IMR-90 (cell line): ENCODE data around the gene SPATA31E1. TPM values are rescaled to one million over a fixed set of nuclear protein-coding genes. Genes with fewer than 3 reads are reported as not detected.

Experiments used
- ATAC-seq: fragments of 200-7000 bp; cut with Tn5 transposase; 2 replicates; pipeline ENCODE4 v1.9.1; 2020; ENCODE audit warnings: low read depth, mild to moderate bottlenecking, moderate library complexity
- BruUV-seq: library from RNA; stranded (reverse); fragments of 400-500 nt; replicated peaks from 2 replicates; lab custom pipeline; 2021; lab: Mats Ljungman, UMichigan
- CTCF ChIA-PET: fragments of 300-600 bp; formaldehyde crosslinking; extraction: SDS; loops from one replicate; lab custom pipeline; 2021; ENCODE audit warnings: antibody characterized with exemption; lab: Yijun Ruan, JAX
- POLR2A ChIA-PET: fragments of 300-600 bp; sonication (Branson Sonifier 250); formaldehyde crosslinking; loops from one replicate; lab custom pipeline; 2022; ENCODE audit warnings: antibody characterized with exemption; ENCODE audit not compliant: unreplicated experiment; lab: Charles Lee
- DNase-seq: peaks from one replicate; pipeline ENCODE4 v3.0.0; 2013
- H2AFZ ChIP-seq: replicated peaks from 2 replicates; pipeline ENCODE3; 2013; ENCODE audit warnings: low read length, mild to moderate bottlenecking; ENCODE audit not compliant: poor library complexity
- H2AK5ac ChIP-seq: 2 replicates; pipeline ENCODE4 v1.6.1; 2013; ENCODE audit warnings: low read depth, low read length, inconsistent platforms
- H2AK9ac ChIP-seq: replicated peaks from 2 replicates; pipeline ENCODE3; 2013; ENCODE audit warnings: mild to moderate bottlenecking, low read depth, low read length, moderate library complexity; ENCODE audit not compliant: poor library complexity
- H2BK120ac ChIP-seq: 2 replicates; pipeline ENCODE4 v1.6.1; 2013; ENCODE audit warnings: low read depth, low read length, inconsistent platforms
- H2BK15ac ChIP-seq: 3 replicates; pipeline ENCODE4 v1.6.1; 2013; ENCODE audit warnings: low read depth, low read length, inconsistent platforms
- H2BK20ac ChIP-seq: 2 replicates; pipeline ENCODE4 v1.6.1; 2013; ENCODE audit warnings: low read depth, mild to moderate bottlenecking, inconsistent platforms, low read length, moderate library complexity
- H2BK5ac ChIP-seq: 2 replicates; pipeline ENCODE4 v1.6.1; 2013; ENCODE audit warnings: mild to moderate bottlenecking, low read depth, low read length, inconsistent platforms; ENCODE audit not compliant: poor library complexity, severe bottlenecking
- H3K14ac ChIP-seq: replicated peaks from 2 replicates; pipeline ENCODE4 v1.6.1; 2013; ENCODE audit warnings: low read depth, low read length, inconsistent platforms
- H3K18ac ChIP-seq: 2 replicates; pipeline ENCODE4 v1.6.1; 2013; ENCODE audit warnings: low read depth, low read length, control low read depth
- H3K23ac ChIP-seq: 2 replicates; pipeline ENCODE4 v1.6.1; 2013; ENCODE audit warnings: low read depth, low read length, inconsistent platforms
- H3K27ac ChIP-seq: 2 replicates; pipeline ENCODE4 v1.5.1; 2013; ENCODE audit warnings: mild to moderate bottlenecking, control low read depth, low read length; ENCODE audit not compliant: insufficient read depth
- H3K27me3 ChIP-seq: 2 replicates; pipeline ENCODE4 v1.6.1; 2013; ENCODE audit warnings: low read length; ENCODE audit not compliant: control insufficient read depth, insufficient read depth
- H3K36me3 ChIP-seq: 2 replicates; pipeline ENCODE4 v1.6.1; 2013; ENCODE audit warnings: low read length, mixed read lengths; ENCODE audit not compliant: control insufficient read depth, insufficient read depth
- H3K4ac ChIP-seq: 2 replicates; pipeline ENCODE4 v1.6.1; 2013; ENCODE audit warnings: low read depth, low read length, inconsistent platforms
- H3K4me1 ChIP-seq: 2 replicates; pipeline ENCODE4 v1.6.1; 2013; ENCODE audit warnings: low read length, mixed read lengths; ENCODE audit not compliant: control insufficient read depth, insufficient read depth
- H3K4me2 ChIP-seq: 2 replicates; pipeline ENCODE4 v1.6.1; 2013; ENCODE audit warnings: low read depth, mild to moderate bottlenecking, control low read depth, low read length, moderate library complexity
- H3K4me3 ChIP-seq: 2 replicates; pipeline ENCODE4 v1.5.1; 2013; ENCODE audit warnings: low read depth, mild to moderate bottlenecking, control low read depth, low read length, moderate library complexity; ENCODE audit not compliant: insufficient read depth
- H3K56ac ChIP-seq: 2 replicates; pipeline ENCODE4 v1.6.1; 2013; ENCODE audit warnings: low read length, inconsistent platforms; ENCODE audit not compliant: insufficient read depth; ENCODE audit errors: extremely low read depth
- H3K79me1 ChIP-seq, 2 experiments: 2 replicates each; pipeline ENCODE4 v1.6.1; 2013; ENCODE audit warnings: low read length in 2 of 2, inconsistent platforms in 1 of 2, low read depth in 1 of 2
- H3K9ac ChIP-seq: 2 replicates; pipeline ENCODE4 v1.6.1; 2013; ENCODE audit warnings: low read depth, low read length, control low read depth
- H3K9me1 ChIP-seq: 2 replicates; pipeline ENCODE4 v1.6.1; 2013; ENCODE audit warnings: low read length, inconsistent platforms; ENCODE audit not compliant: insufficient read depth
- H3K9me3 ChIP-seq: 2 replicates; pipeline ENCODE4 v1.6.1; 2013; ENCODE audit warnings: low read length; ENCODE audit not compliant: control insufficient read depth, insufficient read depth
- H4K20me1 ChIP-seq: 2 replicates; pipeline ENCODE4 v1.6.1; 2013; ENCODE audit warnings: low read length, inconsistent platforms; ENCODE audit not compliant: insufficient read depth
- H4K5ac ChIP-seq: 2 replicates; pipeline ENCODE4 v1.6.1; 2013; ENCODE audit warnings: mild to moderate bottlenecking, low read depth, low read length, control low read depth
- H4K8ac ChIP-seq, 2 experiments: 2 replicates each; pipeline ENCODE4 v1.6.1; 2013; ENCODE audit warnings: low read depth in 2 of 2, low read length in 2 of 2, control low read depth in 1 of 2, inconsistent platforms in 1 of 2
- H4K91ac ChIP-seq: 2 replicates; pipeline ENCODE4 v1.6.1; 2013; ENCODE audit warnings: low read depth, low read length, inconsistent platforms; ENCODE audit not compliant: insufficient read depth
- BHLHE40 ChIP-seq: fragments of 150-350 bp; IDR thresholded peaks from 2 replicates; pipeline ENCODE4 v1.6.1; 2016; ENCODE audit warnings: mild to moderate bottlenecking, low read depth, low read length
- CEBPB ChIP-seq: IDR thresholded peaks from 2 replicates; pipeline ENCODE4 v1.6.1; 2012; ENCODE audit warnings: low read depth, low read length, improper control_type of control experiment
- ELK1 ChIP-seq: fragments of 150-350 bp; IDR thresholded peaks from 2 replicates; pipeline ENCODE4 v1.6.1; 2016; ENCODE audit warnings: low read depth, mild to moderate bottlenecking, low read length, moderate library complexity, borderline replicate concordance
- FOS ChIP-seq: fragments of 150-350 bp; IDR thresholded peaks from 2 replicates; pipeline ENCODE4 v1.6.1; 2016; ENCODE audit warnings: low read depth, low read length
- MAZ ChIP-seq: IDR thresholded peaks from 2 replicates; pipeline ENCODE4 v1.6.1; 2012; ENCODE audit warnings: low read depth, mild to moderate bottlenecking, low read length, improper control_type of control experiment, moderate library complexity, borderline replicate concordance
- NFE2L2 ChIP-seq: fragments of 150-350 bp; IDR thresholded peaks from 2 replicates; pipeline ENCODE4 v1.6.1; 2016; ENCODE audit warnings: low read depth, mild to moderate bottlenecking, low read length
- RAD21 ChIP-seq: IDR thresholded peaks from 2 replicates; pipeline ENCODE4 v1.6.1; 2012; ENCODE audit warnings: low read length, improper control_type of control experiment
- RCOR1 ChIP-seq: IDR thresholded peaks from 2 replicates; pipeline ENCODE4 v1.6.1; 2012; ENCODE audit warnings: mild to moderate bottlenecking, low read length, improper control_type of control experiment; ENCODE audit not compliant: insufficient replicate concordance
- RFX5 ChIP-seq: IDR thresholded peaks from 2 replicates; pipeline ENCODE4 v1.8.0; 2012; ENCODE audit warnings: low read depth, mild to moderate bottlenecking, low read length, moderate library complexity
- WGBS, 2 experiments: methylation state at CpG; one replicate each; pipeline versions ENCODE4 v1.1.5 to v1.1.7; 2013; ENCODE audit warnings: missing lambda C conversion rate in 2 of 2; ENCODE audit not compliant: insufficient read length in 1 of 2; ENCODE audit errors: extremely low coverage in 2 of 2; 5-methylcytosine and 5-hydroxymethylcytosine counted together
- dilution Hi-C: fragments of 300-500 bp; cut with HindIII; formaldehyde crosslinking; loops from one replicate; pipeline ENCODE4 v1.14.3; 2018; ENCODE audit warnings: low sequenced_read_pairs; ENCODE audit not compliant: unreplicated experiment
- in situ Hi-C: fragments of 300-500 bp; cut with MboI; formaldehyde crosslinking; loops from 3 replicates; pipeline ENCODE4 v1.14.3; 2019; ENCODE audit warnings: low sequenced_read_pairs, inconsistent platforms, mixed read lengths
- intact Hi-C: fragments of 100-400 bp; cut with micrococcal nuclease; formaldehyde crosslinking; loops from 2 replicates; pipeline ENCODE4 v1.10.0; 2022
- polyA plus RNA-seq, 3 experiments: library from polyadenylated mRNA; depleted of rRNA; stranded (reverse); fragments of >200 nt; gene quantifications; 2 replicates each; pipeline ENCODE4 v1.2.3, GENCODE V29; 2012; ENCODE audit warnings: low replicate concordance in 1 of 3
- total RNA-seq: library from RNA; depleted of rRNA; stranded (reverse); fragments of >200 nt; gene quantifications from 2 replicates; pipeline ENCODE4 v1.2.3, GENCODE V29; 2012

Gene SPATA31E1
- total and polyA plus RNA-seq, 2 of the 4 experiments (the other 2 are of a cell fraction) = 0.03 TPM; not detected in 1

- Histone ChIP-seq H2AK5ac (no peak overlapping the region), H4K8ac (no peak overlapping the region), H3K4me2 (no peak overlapping the region), H2BK5ac (no peak overlapping the region), H3K36me3 (no peaks in the 10 kb centered on the region), H3K9me3 (peaks cover 2% of the 10 kb centered on the region; the same call in 1 of the 2 replicates), H2BK20ac (no peak overlapping the region), H2AFZ (no peak overlapping the region), H3K9ac (no peak overlapping the region), H3K18ac (no peak overlapping the region), H3K4ac (no peak overlapping the region), H3K9me1 (peaks cover 7% of the 10 kb centered on the region), H4K20me1 (no peaks in the 10 kb centered on the region), H3K14ac (no peak overlapping the region), H3K27ac (no peak overlapping the region), H2AK9ac (no peak overlapping the region), H4K5ac (no peak overlapping the region), H3K27me3 (no peaks in the 10 kb centered on the region), H3K4me1 (peaks cover 6% of the 10 kb centered on the region), H3K79me1 (no peaks in the 10 kb centered on the region), H2BK120ac (no peak overlapping the region), H3K23ac (no peak overlapping the region), H2BK15ac (no peak overlapping the region), H3K4me3 (no peak overlapping the region), H4K91ac (no peak overlapping the region), H3K56ac (no peak overlapping the region)
- DNase-seq (no peak), ATAC-seq (no peak)
- ChIA-PET POLR2A (no interaction called here), CTCF (no interaction called here)
- BruUV-seq = no TSS peak
- WGBS, 2 experiments = 95% methylated on average over 21 of the region's 27 CpGs; no CpG with 5 or more reads in 1 of the 2 experiments
- TF ChIP-seq CEBPB = no peak
- TF ChIP-seq ELK1 = no peak
- no peak for TF ChIP-seq RCOR1
- no peak for TF ChIP-seq RAD21
- TF ChIP-seq MAZ = no peak
- TF ChIP-seq NFE2L2 = no peak
- TF ChIP-seq FOS = no peak
- TF ChIP-seq RFX5 = no peak
- TF ChIP-seq BHLHE40 = no peak
- dilution Hi-C loops (no loop called here), in situ Hi-C loops (no loop called here), intact Hi-C loops (no loop called here)
Observed at GRCh38 chr9:87859137-87859536, 23.5 kb upstream of the SPATA31E1 start.
